ENCODE results near the gene PRKCE.

The PRKCE gene

DNA sequence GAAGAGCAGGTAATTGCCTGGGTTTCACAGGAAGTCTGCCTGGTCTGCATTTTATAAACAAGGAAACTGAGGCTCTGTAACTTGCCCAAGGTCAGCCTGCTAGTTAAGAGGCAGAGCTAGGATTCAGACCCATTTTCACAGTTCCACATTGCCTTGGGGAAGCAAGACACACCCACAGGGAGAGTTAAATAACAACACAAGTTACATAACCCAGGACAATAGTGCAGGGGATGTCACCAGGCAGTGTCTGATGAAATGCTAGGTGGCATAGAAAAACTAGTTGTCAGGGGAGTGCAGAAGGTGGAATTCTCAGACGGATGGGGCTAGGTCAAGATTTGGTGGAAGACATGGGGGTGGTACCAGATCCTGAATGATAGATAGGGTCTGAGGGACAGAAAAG, 69.7 kb downstream of the PRKCE start:
- DNase-seq (ENCODE audit: insufficient read length, low spot score) (no peak), FAIRE-seq (no peak)

DNA sequence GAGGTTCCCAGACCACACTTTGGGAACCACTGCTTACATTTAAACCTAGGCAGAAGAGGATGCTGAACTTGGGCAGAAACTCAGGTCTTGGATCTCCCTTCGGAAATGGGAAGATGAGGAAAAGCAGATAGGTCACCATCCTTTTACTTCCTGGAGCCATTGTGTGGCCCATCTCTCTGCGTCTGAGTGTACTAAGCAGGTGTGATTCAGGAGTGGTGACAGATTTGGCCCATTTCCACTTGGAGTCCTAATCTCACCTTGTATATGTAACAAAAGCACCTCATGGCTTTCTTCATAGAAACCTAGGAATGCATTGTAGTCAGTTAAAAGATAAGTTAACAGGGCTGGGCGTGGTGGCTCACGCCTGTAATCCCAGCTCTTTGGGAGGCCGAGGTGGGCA, 71.0 kb downstream of the PRKCE start:
- DNase-seq (ENCODE audit: insufficient read length, low spot score): no peak
- FAIRE-seq: no peak

DNA sequence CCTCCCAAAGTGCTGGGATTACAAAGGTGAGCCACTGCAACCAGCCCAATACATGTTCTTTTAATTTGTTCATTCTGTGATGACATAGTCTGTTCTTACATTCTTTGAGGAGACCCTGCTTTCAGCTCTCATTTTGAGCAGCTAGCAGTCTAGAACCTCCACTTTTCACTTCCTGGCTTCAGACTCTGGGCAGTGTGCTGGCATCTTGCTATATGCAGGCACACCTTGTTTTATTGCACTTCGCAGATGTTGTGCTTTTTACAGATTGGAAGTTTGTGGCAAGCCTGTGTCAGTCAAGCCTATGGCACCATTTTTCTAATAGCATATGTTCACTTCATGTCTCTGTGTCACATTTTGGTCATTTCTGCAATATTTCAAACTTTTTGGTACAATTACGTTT, 72.4 kb downstream of the PRKCE start:
- FAIRE-seq (no peak), DNase-seq (ENCODE audit: insufficient read length, low spot score) (no peak)

DNA sequence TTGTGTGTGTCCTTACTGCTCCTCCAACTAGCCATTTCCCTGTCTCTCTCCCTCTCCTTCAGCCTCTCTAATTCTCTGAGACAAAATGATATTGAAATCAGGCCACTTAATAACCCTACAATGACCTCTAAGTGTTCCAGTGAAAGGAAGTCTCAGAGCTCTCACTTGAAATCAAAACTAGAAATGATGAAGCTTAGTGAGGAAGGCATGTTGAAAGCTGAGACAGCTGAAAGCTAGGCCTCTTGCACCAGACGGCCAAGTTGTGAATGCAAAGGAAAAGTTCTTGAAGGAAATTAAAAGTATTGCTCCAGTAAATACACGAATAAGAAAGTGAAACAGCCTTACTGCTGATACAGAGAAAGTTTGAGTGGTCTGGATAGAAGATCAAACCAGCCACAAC, 72.9 kb downstream of the PRKCE start:
- no peak for DNase-seq (ENCODE audit: insufficient read length, low spot score)
- no peak for FAIRE-seq

DNA sequence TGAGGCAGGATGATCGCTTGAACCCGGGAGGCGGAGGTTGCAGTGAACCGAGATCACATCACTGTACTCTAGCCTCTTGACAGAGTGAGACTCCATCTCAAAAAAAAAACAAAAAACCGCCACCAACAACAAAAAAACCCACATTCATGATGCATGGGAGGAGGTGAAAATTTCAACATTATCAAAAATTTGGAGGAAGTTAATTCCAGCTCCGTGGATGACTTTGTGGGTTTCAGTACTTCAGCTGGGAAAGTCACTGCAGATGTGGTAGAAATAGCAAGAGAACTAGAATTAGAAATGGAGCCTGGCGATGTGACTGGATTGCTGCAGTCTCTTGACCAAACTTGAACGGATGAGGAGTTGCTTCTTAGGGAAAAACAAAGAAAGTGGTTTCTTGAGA, 74.3 kb downstream of the PRKCE start:
- DNase-seq (ENCODE audit: insufficient read length, low spot score): no peak
- no peak for FAIRE-seq

DNA sequence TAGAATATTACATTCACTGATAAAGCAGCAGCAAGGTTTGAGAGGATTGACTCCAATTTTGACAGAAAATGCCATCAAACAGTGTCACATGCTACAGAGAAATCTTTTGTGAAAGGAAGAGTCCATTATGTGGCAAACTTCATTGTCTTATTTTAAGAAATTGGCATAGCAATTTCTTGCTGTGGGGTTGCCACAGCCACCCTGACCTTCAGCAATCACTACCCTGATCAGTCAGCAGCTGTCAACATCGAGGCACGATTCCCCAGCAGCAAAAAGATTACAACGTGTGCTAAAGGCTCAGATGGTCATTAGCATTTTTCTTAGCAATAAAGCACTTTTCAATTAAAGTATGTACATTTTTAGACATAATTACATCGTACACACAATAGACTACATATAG, 74.7 kb downstream of the PRKCE start:
- DNase-seq (ENCODE audit: insufficient read length, low spot score): no peak
- FAIRE-seq: no peak

DNA sequence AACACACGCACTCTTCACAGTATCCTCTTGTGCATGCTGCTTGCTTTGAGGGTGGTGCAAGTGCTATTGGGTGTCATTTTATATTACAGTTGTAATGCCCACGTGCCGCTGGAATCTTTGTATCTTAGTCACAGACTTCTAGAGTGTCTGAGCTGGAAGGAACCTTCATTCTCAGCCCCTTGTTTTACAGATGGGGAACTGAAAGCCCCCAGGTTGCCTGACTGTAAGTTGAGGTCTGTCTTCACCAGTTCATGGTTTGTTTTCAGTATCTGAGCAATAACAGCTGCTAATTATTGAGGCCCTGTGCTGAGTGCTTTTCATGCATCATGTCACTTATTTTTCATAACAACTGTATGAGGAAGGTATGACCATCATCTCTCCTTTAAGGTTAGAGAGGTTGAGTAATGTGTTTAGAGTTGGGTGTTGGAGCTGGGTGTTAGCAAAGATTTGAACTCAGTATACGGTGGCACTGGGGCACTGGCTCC, 77.0 kb downstream of the PRKCE start:
- FAIRE-seq (peak; percentile 4), DNase-seq (ENCODE audit: insufficient read length, low spot score) (no peak)

DNA sequence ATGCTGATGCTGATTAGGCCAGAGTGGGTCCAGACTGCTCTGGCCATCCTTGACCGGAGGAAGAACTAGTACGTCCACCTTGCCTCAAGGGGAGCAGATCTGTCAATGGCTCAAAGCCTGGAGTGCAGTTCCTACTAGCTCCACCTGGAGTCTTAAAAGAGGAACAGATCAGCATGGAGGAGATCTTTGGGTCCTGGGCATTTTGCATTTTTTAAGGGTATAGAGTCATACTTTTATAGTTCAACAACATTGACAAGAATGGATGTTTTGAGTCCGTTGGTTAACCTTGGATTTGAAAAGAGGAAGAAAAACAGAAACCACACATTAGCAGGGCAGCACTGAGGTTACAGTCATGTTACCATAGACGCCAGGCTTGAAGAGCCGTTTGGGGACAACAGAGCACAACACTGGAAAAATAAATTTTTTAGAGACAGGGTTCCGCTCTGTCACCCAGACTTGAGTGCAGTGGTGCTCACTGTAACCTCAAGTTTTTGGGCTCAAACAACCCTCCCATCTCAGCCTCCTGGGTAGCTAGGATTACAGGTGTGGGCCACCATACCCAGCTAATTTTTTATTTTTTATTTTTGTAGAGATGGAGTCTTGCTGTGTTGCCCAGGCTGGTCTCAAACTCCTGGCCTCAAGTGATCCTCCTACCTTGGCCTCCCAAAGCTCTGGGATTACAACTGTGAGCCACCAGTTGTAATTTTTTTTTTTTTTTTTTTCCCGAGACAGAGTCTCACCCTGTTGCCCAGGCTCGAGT, 78.5 kb downstream of the PRKCE start:
- no peak for FAIRE-seq
- DNase-seq (ENCODE audit: insufficient read length, low spot score): peak; percentile 33

DNA sequence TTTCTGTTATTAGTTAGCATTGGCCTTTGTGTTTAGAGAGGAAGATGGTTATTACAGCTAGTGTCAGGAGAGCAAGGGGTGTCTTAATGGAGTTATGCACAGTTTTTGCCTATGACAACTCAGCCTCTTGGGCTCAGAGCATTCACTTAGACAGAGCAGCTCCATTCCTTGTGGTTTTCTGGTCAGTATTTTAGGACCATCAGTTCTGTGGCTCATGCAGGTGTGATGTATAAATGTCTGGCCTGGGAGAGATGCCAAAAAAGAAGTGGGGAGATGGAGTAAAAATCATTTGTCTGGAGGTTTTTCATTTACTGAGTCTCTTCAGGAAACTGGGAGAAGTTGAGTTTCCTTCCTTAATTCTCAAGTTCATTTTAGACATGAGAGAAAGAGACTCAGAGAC, 79.7 kb downstream of the PRKCE start:
- DNase-seq (ENCODE audit: insufficient read length, low spot score): no peak
- no peak for FAIRE-seq

DNA sequence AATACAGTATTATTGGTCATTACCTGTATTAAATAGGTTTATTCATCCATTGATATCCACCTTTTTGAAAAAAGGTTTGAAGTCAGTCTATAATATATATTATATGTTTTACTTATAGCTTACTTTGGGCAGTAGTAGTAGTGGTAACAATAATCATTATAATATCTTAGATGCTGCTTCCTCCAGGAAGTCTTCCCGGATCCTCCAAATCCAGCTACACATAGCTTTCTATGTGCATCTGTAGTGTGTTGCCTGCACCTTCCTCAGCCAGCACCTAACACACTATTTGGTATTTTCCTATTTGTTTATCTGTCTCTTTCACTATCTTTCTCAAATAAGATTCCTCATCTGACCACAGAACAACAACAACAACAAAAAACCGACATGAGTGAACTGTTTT, 81.0 kb downstream of the PRKCE start:
- DNase-seq (ENCODE audit: insufficient read length, low spot score) (no peak), FAIRE-seq (no peak)

DNA sequence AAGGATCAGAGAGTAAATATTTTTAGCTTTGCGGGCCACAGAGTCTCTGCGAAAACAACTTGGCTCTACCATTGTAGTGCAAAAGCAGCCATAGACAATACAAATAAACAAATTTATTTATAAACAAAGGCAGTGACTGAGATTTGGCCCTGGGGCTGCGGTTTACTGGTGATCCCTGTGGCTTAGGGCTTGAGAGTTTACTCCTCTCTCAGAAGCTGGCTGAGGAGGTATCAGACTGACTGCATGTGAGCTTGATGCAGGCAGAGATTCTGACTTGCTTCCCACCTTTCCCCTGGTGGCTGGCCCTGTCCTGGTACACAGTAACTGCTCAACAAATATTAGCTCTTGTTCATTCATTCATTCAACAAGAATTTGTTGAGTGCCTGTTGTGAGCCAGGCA, 81.5 kb downstream of the PRKCE start:
- DNase-seq (ENCODE audit: insufficient read length, low spot score) (no peak), FAIRE-seq (no peak)

DNA sequence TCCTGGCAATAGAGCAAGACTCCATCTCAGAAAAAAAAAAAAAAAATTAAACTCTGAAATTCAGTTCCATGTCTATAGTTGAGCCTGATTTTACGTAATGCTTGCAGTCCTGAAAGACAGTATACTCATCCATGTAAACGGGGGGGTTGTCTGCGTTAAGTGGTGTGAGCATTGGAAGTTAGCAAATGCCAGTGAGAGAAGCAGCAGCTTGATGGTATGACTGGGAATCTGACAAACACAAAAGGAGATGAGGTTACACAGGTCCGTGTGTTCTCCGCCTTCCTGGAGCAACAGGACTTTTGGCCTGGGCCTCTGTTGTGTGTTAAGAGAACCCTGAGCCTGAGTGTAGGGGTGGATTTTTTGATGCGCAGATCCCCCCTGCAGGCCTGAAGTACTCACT, 82.9 kb downstream of the PRKCE start:
- no peak for DNase-seq (ENCODE audit: insufficient read length, low spot score)
- FAIRE-seq: no peak

DNA sequence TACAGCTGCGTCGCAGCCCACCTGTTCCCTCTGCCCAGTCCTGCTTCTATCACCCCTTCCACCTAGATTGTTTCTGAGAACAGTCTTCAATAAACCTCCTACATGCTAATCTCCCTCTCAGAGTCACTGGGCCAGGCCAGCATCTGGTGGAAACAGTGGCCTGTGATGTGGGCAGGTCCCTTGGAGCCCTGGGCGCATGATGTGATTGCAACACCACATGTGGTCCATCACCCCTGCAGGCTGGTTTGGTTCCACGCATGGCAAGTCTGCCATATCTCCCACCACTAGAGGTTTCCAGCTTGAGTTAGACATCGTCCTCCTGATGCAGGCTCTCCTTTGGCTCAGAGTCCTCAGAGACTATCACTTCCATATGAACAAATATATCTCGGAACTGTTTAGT, 83.5 kb downstream of the PRKCE start:
- no peak for FAIRE-seq

DNA sequence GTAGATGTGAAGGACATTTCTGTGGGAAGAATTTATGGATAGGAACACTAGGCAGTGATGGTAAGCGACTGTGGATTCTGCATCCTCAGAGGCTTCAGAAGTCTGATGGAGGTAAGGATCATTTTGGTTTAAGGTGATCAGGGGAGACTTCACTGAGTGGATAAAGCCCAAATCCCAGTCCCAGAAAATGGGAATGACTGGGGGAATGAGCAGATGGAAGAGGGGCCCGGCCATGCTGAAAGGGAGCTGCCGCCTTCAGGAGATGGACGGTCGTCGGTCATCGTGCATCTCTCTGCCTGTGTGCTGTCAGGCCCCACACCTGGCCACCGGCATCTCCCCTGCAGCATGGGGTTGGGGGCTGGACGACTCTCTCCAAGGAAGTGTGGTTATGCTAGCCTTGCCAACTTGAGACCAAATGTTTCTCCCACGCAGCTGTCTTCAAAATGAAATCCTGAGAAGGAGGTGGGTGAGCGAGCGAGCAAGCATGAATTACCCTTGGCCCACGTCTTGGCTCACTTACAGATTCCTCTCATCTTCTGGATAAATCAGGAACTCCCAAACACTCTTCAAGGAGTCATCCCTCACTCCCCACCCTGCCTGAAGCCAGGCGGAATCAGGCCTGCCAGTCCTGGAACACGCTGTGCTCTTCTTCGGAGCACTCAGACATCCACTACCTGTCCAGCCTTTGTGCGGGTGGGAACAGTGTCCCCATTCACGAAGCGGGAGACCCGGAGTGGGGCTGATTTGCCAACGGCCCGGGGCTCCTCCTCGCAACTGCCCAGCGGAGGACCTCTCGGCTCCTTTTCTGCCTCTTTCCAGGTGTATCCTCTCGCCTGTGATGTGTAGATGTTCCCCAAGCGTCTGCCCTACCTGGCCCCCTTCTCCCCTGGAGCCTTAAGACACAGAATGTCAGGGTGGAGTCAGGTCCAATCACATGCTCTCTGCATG, 85.6 kb downstream of the PRKCE start:
- no peak for DNase-seq (ENCODE audit: insufficient read length, low spot score)
- FAIRE-seq: no peak

More for the DNA sequence above, 83.5 kb downstream of the PRKCE start:
- no peak for DNase-seq (ENCODE audit: insufficient read length, low spot score)

DNA sequence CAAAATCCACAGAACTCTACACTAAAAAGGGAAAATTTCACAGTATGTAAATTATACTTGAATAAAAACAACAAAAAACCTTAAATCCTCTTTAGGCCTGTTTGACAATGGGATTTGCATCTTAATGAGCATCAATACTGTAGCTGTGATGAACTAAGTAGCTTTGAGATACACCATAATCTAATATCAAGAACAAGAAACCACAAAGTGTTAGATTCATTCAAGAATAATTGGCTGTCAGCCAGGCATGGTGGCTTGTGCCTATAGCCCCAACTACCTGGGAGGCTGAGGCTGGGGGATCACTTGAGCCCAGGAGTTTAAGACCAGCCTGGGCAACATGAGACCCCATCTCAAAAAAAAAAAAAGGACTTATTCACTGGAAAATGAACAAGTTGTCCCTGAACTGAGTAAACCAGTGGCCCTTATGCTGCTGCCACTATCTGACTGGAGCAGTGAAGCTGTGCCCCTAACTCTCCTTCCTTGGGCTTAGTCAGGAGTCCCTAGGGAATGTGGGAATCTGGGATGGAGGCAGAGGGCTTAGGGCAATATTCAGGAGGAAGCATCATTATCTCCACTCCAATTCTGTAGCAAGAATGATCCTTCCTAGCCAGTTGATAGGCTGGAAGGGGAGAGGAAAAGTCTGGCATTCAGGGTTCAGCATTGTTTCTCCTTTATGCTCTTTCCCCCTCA, 88.5 kb downstream of the PRKCE start:
- FAIRE-seq: no peak
- DNase-seq (ENCODE audit: insufficient read length, low spot score): no peak

DNA sequence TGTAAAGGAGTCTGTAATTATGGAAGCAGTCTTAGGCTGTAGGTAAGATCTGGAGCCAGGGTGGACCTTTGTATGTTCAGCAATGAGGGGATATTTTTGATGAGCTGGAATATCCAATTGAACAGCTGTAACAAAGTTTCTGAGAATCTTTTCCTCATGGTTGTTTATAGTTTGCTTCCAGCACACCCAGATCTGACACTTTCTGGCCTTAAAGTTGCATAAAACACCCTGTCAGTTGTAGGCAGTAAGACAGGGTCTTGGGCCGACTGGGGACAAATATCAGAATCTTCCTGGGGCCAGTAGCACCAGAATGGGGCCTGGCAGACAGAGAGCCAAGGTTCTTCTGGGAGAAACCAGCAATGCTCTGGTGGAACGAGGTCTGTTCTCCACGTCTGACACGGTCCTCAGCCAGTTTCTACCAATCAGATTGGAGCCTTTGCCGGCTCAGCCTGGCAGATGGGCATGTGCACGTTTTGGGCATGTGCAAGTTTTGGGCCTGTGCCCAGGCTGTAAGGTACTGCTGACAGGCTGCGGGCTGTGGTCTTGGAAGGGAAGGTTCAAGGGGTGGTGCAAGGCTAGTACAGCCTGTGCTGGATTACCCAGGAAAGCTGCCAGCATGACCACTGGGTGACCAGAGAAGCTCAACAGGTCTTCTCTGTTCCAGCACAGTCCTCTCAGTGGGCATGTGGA, 89.8 kb downstream of the PRKCE start:
- DNase-seq (ENCODE audit: insufficient read length, low spot score) (no peak), FAIRE-seq (no peak)

DNA sequence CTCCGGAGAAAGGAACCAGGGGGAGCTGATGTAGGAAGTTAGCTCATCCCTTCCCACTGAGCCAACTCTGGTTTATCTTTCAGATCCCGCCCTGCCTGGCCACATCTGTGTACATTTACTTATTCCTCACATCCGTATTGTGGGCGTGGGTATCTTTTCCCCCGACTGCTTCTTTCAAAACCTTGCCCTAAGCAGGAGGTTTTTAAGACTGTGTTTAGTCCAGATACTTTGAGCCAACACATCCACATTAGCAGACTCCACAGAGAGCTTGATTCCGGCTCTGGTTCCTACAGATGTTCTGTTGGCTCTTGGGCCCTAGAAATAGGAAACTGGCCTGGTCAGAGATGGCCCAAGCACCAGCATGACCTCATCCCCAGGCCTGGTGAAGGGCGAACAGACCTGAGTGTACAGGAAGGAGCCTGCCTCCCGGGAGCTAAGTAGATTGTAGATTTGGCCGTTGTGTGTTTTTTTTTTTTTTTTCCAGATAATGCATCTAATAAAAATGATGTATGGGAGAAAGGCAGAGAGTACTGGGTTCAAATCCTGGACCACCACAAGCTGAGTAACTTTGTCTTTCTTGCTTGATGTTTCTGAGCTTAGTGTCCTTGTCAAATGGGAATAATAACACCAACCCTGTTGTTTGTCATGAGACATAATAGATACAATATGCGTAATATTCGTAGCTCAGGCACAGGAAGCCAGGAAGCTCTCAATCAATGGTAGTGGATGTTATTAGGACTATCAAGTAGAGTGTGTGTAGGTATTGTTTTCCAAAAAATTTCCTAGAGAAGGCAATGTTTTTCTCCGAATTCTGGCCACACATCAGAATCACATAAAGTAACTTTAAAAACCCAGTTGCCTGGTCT, 92.3 kb downstream of the PRKCE start:
- DNase-seq (ENCODE audit: insufficient read length, low spot score) (no peak), FAIRE-seq (no peak)

DNA sequence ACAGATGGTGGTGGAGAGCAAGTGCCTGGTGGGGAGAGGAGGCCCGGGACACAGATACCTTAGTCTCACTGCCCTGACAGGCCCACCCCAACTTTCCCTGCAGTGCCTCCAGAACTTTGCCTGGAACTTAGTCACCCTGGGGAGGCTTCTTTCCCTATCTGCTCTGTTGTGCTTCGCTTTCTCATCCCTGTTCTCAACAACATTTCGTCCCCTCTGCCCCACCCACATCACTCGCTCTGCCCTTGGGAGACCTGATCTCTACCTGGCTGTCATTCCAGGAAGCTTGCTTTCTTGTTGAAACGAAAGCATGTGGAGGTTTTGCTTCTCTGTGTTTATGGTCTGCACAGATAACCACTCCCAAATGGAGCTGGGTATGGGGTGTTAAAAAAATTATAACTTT, 93.8 kb downstream of the PRKCE start:
- DNase-seq (ENCODE audit: insufficient read length, low spot score): no peak
- FAIRE-seq: no peak

DNA sequence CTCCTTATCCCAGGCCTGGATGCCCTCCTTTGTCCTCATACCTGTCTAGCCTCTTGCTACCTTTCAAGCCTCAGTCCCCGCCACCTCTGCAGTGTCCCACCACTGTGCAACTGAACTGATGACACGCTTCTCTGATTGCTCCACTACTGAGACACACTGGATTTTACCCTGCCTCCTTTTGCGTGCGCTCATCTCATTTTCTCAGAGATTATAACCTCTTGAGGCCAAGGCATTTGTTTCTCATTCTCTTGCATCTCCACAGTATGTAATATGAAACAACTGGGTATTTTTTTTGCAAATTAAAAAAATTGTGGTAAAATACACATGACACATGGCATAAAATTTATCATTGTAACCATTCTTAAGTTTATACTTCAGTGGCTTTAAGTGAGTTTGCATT, 95.4 kb downstream of the PRKCE start:
- FAIRE-seq (no peak), DNase-seq (ENCODE audit: insufficient read length, low spot score) (no peak)

DNA sequence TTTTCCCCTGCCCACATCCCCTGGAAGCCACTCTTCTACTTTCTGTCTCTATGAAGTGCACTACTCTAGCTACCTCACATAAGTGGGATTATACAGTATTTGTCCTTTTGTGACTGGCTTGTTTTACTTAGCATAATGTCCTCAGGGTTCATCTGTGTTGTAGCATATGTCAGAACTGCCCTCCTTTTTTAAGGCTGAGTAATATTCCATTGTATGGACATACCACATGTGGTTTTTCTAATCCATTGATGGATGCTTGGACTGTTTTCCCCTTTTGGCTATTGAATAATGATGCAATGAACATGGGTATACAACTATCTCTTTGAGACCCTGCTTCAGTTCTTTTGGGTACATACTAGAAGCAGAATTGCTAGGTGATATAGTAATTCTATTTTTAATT, 95.9 kb downstream of the PRKCE start:
- FAIRE-seq: no peak
- no peak for DNase-seq (ENCODE audit: insufficient read length, low spot score)
